NCI-H1092 (cell line): ENCODE data around the gene VPS35L.
A peak's percentile ranks its signal among the peaks of the same experiment; 100 is the strongest.
"Not testable (repeated sequence)": the region's sequence is repeated elsewhere in the genome, so short reads cannot be mapped to it uniquely, and the experiment has no call there.

Experiments used
- DNase-seq: peaks from one replicate; lab custom pipeline; 2025; lab: John Stamatoyannopoulos, UW

The VPS35L gene

GRCh38 chr16:19654147-19654546, 98.6 kb downstream of the VPS35L start:
- DNase-seq, result no peak

- peak; percentile 42 for DNase-seq
Observed at GRCh38 chr16:19655242-19655777, 99.8 kb downstream of the VPS35L start.

GRCh38 chr16:19657831-19658230, 102.3 kb downstream of the VPS35L start:
- DNase-seq, result no peak

- no peak for DNase-seq
Observed at GRCh38 chr16:19659554-19659953, 104.1 kb downstream of the VPS35L start.

GRCh38 chr16:19660432-19660831, 104.9 kb downstream of the VPS35L start:
- DNase-seq, result no peak

GRCh38 chr16:19662351-19662750, 106.8 kb downstream of the VPS35L start:
- DNase-seq, result no peak

GRCh38 chr16:19664166-19664565, 108.7 kb downstream of the VPS35L start:
- no peak for DNase-seq

GRCh38 chr16:19665313-19665712, 109.8 kb downstream of the VPS35L start:
- not testable (repeated sequence) for DNase-seq

GRCh38 chr16:19666477-19666876, 111.0 kb downstream of the VPS35L start:
- DNase-seq, result no peak

GRCh38 chr16:19672378-19672777, 116.9 kb downstream of the VPS35L start:
- DNase-seq, result no peak

- no peak for DNase-seq
Observed at GRCh38 chr16:19674485-19674884, 119.0 kb downstream of the VPS35L start.

GRCh38 chr16:19677402-19677801, 121.9 kb downstream of the VPS35L start:
- DNase-seq, result no peak

- no peak for DNase-seq
Observed at GRCh38 chr16:19678804-19679203, 123.3 kb downstream of the VPS35L start.

- DNase-seq, result not testable (repeated sequence)
Observed at GRCh38 chr16:19679281-19679680, 123.8 kb downstream of the VPS35L start.

GRCh38 chr16:19680881-19681340, 125.4 kb downstream of the VPS35L start:
- DNase-seq, result no peak

- no peak for DNase-seq
Observed at GRCh38 chr16:19681637-19682036, 126.1 kb downstream of the VPS35L start.

GRCh38 chr16:19683453-19684236, 128.1 kb downstream of the VPS35L start:
- DNase-seq, result no peak

GRCh38 chr16:19685176-19685575, 129.7 kb downstream of the VPS35L start:
- DNase-seq, result no peak

GRCh38 chr16:19687279-19687678, 131.8 kb downstream of the VPS35L start:
- no peak for DNase-seq

- DNase-seq, result no peak
Observed at GRCh38 chr16:19688396-19689024, 133.0 kb downstream of the VPS35L start.

- no peak for DNase-seq
Observed at GRCh38 chr16:19689342-19689741, 133.8 kb downstream of the VPS35L start.

- DNase-seq, result no peak
Observed at GRCh38 chr16:19690196-19690595, 134.7 kb downstream of the VPS35L start.

- no peak for DNase-seq
Observed at GRCh38 chr16:19691161-19691711, 135.7 kb downstream of the VPS35L start.
